Endothelial cell of umbilical vein (primary cell): ENCODE measurements around the gene C10orf143. TPM values are rescaled to one million over a fixed set of nuclear protein-coding genes. Genes with fewer than 3 reads are reported as not detected.

ENCODE experiments used
- BruUV-seq: library from RNA; stranded (reverse); fragments of 400-500 nt; replicated peaks from 2 replicates; lab custom pipeline; 2021; lab: Mats Ljungman, UMichigan
- CTCF ChIA-PET: fragments of 300-600, 350-600 bp; sonication (Branson Sonifier 250); formaldehyde crosslinking; loops from one replicate; lab custom pipeline; 2021; ENCODE audit warnings: antibody characterized with exemption, inconsistent platforms; lab: Charles Lee
- POLR2A ChIA-PET: fragments of 300-600, 350-600 bp; sonication (Branson Sonifier 250); formaldehyde crosslinking; loops from one replicate; lab custom pipeline; 2021; ENCODE audit warnings: antibody characterized with exemption, inconsistent platforms; lab: Charles Lee
- DNase-seq: peaks from one replicate; pipeline ENCODE4 v3.0.0-alpha.2; 2011; ENCODE audit warnings: low read depth, low spot score
- FAIRE-seq: peaks from 2 replicates; lab custom pipeline; 2011; peaks lifted over from hg19 to GRCh38; lab: Jason Lieb, UNC
- H2AFZ ChIP-seq: 2 replicates; pipeline ENCODE4 v1.6.0; 2012; ENCODE audit warnings: low read depth, low read length, control low read depth, inconsistent platforms
- H3K27ac ChIP-seq: 2 replicates; pipeline ENCODE4 v1.5.1; 2011; ENCODE audit warnings: low read depth, mild to moderate bottlenecking, control low read depth, low read length, moderate library complexity; ENCODE audit not compliant: insufficient read depth
- H3K27me3 ChIP-seq, 2 experiments: 2 replicates each; pipeline versions ENCODE4 v1.6.0 to v1.6.1; 2011; ENCODE audit warnings: low read length in 2 of 2, mixed read lengths in 1 of 2; ENCODE audit not compliant: control insufficient read depth in 2 of 2, insufficient read depth in 2 of 2
- H3K36me3 ChIP-seq, 2 experiments: 2 replicates in 1 of 2; 3 replicates in 1 of 2; pipeline ENCODE4 v1.5.1; 2011; ENCODE audit warnings: low read length in 2 of 2, mild to moderate bottlenecking in 1 of 2, moderate library complexity in 1 of 2; ENCODE audit not compliant: control insufficient read depth in 2 of 2, insufficient read depth in 2 of 2; ENCODE audit errors: extremely low read depth in 1 of 2
- H3K4me1 ChIP-seq: 3 replicates; pipeline ENCODE4 v1.5.1; 2011; ENCODE audit warnings: mild to moderate bottlenecking, low read length; ENCODE audit not compliant: control insufficient read depth, insufficient read depth; ENCODE audit errors: extremely low read depth
- H3K4me2 ChIP-seq: 2 replicates; pipeline ENCODE4 v1.6.1; 2011; ENCODE audit warnings: low read length, control low read depth, mixed read lengths; ENCODE audit not compliant: insufficient read depth
- H3K4me3 ChIP-seq, 3 experiments: fragments of 200-600 bp in 1 of 3; sonication (generic), shearing (Covaris generic) in 1 of 3; replicated peaks in 1 of 3; 2 replicates each; pipeline ENCODE4 v1.5.1; 2011 to 2016; ENCODE audit warnings: control low read depth in 3 of 3, low read length in 3 of 3, mild to moderate bottlenecking in 2 of 3, inconsistent platforms in 1 of 3, low read depth in 1 of 3, moderate library complexity in 1 of 3; ENCODE audit not compliant: insufficient read depth in 1 of 3
- H3K79me2 ChIP-seq: 2 replicates; pipeline ENCODE4 v1.6.0; 2012; ENCODE audit warnings: low read length, inconsistent platforms; ENCODE audit not compliant: control insufficient read depth, insufficient read depth
- H3K9ac ChIP-seq: replicated peaks from 2 replicates; pipeline ENCODE3; 2011; ENCODE audit warnings: low read length, control low read depth; ENCODE audit not compliant: insufficient read depth; ENCODE audit errors: extremely low read depth
- H3K9me1 ChIP-seq: replicated peaks from 3 replicates; pipeline ENCODE4 v1.6.0; 2011; ENCODE audit warnings: mild to moderate bottlenecking, low read length; ENCODE audit not compliant: control insufficient read depth, insufficient read depth; ENCODE audit errors: extremely low read depth
- H3K9me3 ChIP-seq: replicated peaks from 2 replicates; pipeline ENCODE4 v1.5.1; 2012; ENCODE audit warnings: low read length, inconsistent platforms; ENCODE audit not compliant: control insufficient read depth, insufficient read depth
- H4K20me1 ChIP-seq: replicated peaks from 2 replicates; pipeline ENCODE3; 2011; ENCODE audit warnings: mild to moderate bottlenecking, low read length; ENCODE audit not compliant: control insufficient read depth, insufficient read depth; ENCODE audit errors: extremely low read depth
- EZH2 ChIP-seq: IDR thresholded peaks from 2 replicates; pipeline ENCODE4 v1.6.1; 2012; ENCODE audit warnings: borderline replicate concordance, low read depth, mild to moderate bottlenecking, moderate library complexity, low read length, inconsistent platforms; ENCODE audit not compliant: severe bottlenecking
- FOS ChIP-seq: IDR thresholded peaks from 2 replicates; pipeline ENCODE4 v1.6.1; 2011; ENCODE audit warnings: mild to moderate bottlenecking, low read length, moderate library complexity, borderline replicate concordance; ENCODE audit not compliant: insufficient read depth
- GATA2 ChIP-seq: IDR thresholded peaks from 2 replicates; pipeline ENCODE4 v1.7.0; 2011; ENCODE audit warnings: low read depth, mild to moderate bottlenecking, moderate library complexity, mixed read lengths, low read length; ENCODE audit not compliant: insufficient read length, insufficient read depth
- JUN ChIP-seq: IDR thresholded peaks from 2 replicates; pipeline ENCODE4 v1.6.1; 2011; ENCODE audit warnings: borderline replicate concordance, low read depth; ENCODE audit not compliant: insufficient read length, insufficient read depth
- MYC ChIP-seq: IDR thresholded peaks from one replicate; pipeline ENCODE4 v1.6.1; 2011; ENCODE audit warnings: mild to moderate bottlenecking, low read depth, low read length
- POLR2A ChIP-seq: IDR thresholded peaks from 2 replicates; pipeline ENCODE4 v1.6.1; 2012; ENCODE audit warnings: low read depth, mild to moderate bottlenecking, control low read depth, low read length
- POLR2AphosphoS5 ChIP-seq: IDR thresholded peaks from 2 replicates; pipeline ENCODE4 v1.6.1; 2012; ENCODE audit warnings: low read depth, mild to moderate bottlenecking, control low read depth, low read length, moderate library complexity; ENCODE audit not compliant: insufficient read depth
- dilution Hi-C: fragments of 300-500 bp; cut with MboI; formaldehyde crosslinking; loops from one replicate; pipeline ENCODE4 v1.15.0; 2019; ENCODE audit warnings: low sequenced_read_pairs; ENCODE audit not compliant: extremely low pct_ligation_motif_present
- intact Hi-C: fragments of 100-400 bp; cut with micrococcal nuclease; formaldehyde crosslinking; loops from one replicate; pipeline ENCODE4 v1.10.0; 2022
- polyA plus RNA-seq, 4 experiments: library from polyadenylated mRNA; depleted of rRNA in 3 of 4; stranded (reverse) in 3 of 4; unstranded in 1 of 4; fragments of >200 nt; gene quantifications; 2 replicates each; pipeline versions ENCODE4 v1.2.1 to v1.2.3, GENCODE V29; 2011 to 2012; ENCODE audit warnings: missing spikeins in 1 of 4
- total RNA-seq: library from RNA; stranded (reverse); gene quantifications from 2 replicates; pipeline ENCODE4 v1.2.3, GENCODE V29; 2021
- TF ChIP-seq, protein P1 (sequence below), 2 donors: IDR thresholded peaks; 1 replicate in 1 of 2; 2 replicates in 1 of 2; pipeline ENCODE4 v1.5.1; 2011; ENCODE audit warnings: low read length in 2 of 2, mild to moderate bottlenecking in 2 of 2, moderate library complexity in 2 of 2, control low read depth in 1 of 2, inconsistent platforms in 1 of 2, low read depth in 1 of 2; ENCODE audit not compliant: insufficient read depth in 1 of 2; ENCODE audit errors: extremely low read depth in 1 of 2
- TF ChIP-seq, protein P2 (sequence below): IDR thresholded peaks from 2 replicates; pipeline ENCODE4 v1.6.1; 2011; ENCODE audit not compliant: insufficient read depth, insufficient read length

Gene C10orf143
- total and polyA plus RNA-seq, 2 donors (not counting 3 experiments of a cell fraction or from before 2014, with no cell fraction given): 0.26 to 0.44 TPM

DNA sequence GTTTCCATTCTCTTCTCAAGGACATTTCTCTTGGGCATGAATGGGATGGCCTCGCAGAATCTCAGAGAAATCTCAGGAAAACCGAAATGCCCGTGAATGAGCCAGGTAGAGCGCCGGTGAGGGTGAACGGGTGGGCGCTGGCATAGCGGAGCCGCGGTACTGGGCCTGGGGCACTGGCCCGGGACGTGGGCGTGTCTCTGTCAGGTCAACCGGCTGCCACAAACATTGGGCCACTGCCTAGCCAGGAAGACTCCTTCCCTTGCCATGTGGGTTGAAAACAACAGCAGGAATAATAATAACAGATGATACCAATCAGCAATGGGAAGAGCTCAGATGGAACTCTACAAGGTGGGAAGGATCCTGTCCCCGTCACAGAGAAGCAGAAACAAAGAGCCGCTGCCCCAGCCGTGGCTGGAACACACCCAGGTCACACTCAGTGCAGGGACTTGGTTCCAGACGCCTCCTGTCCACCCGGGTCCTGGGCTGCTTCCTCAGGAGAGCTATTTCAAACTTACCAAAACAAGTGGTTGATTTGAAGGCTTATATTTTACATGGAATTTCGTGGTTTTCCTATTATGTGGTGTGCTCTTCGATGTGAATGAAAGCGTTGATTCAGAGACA is 95.4 kb downstream of the C10orf143 start:
- Histone ChIP-seq H2AFZ (no peak overlapping the region), H3K4me1 (no peaks in the 10 kb centered on the region), H3K36me3 (no peaks in the 10 kb centered on the region), H4K20me1 (no peaks in the 10 kb centered on the region), H3K27ac (no peak overlapping the region), H3K4me2 (no peak overlapping the region), H3K9ac (no peak overlapping the region), H3K4me3 (no peak overlapping the region), H3K9me1 (no peaks in the 10 kb centered on the region), H3K79me2 (no peaks in the 10 kb centered on the region), H3K27me3 (no peaks in the 10 kb centered on the region), H3K9me3 (no peaks in the 10 kb centered on the region)
- dilution Hi-C loops (no loop called here), intact Hi-C loops (no loop called here)
- FAIRE-seq (no peak), DNase-seq (no peak)
- CTCF ChIA-PET: no interaction called here
- TF ChIP-seq, protein P1, sequence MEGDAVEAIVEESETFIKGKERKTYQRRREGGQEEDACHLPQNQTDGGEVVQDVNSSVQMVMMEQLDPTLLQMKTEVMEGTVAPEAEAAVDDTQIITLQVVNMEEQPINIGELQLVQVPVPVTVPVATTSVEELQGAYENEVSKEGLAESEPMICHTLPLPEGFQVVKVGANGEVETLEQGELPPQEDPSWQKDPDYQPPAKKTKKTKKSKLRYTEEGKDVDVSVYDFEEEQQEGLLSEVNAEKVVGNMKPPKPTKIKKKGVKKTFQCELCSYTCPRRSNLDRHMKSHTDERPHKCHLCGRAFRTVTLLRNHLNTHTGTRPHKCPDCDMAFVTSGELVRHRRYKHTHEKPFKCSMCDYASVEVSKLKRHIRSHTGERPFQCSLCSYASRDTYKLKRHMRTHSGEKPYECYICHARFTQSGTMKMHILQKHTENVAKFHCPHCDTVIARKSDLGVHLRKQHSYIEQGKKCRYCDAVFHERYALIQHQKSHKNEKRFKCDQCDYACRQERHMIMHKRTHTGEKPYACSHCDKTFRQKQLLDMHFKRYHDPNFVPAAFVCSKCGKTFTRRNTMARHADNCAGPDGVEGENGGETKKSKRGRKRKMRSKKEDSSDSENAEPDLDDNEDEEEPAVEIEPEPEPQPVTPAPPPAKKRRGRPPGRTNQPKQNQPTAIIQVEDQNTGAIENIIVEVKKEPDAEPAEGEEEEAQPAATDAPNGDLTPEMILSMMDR (IDR thresholded peaks at IDR 0.05; ENCODE audit: extremely low read depth in 1 of 2, insufficient read depth in 1 of 2, low read depth in 1 of 2, low read length in 2 of 2): no peak
- TF ChIP-seq FOS (no peak), EZH2 (no peak), GATA2 (no peak), MYC (no peak), JUN (no peak), POLR2A (no peak), POLR2AphosphoS5 (no peak)
- TF ChIP-seq, protein P2, sequence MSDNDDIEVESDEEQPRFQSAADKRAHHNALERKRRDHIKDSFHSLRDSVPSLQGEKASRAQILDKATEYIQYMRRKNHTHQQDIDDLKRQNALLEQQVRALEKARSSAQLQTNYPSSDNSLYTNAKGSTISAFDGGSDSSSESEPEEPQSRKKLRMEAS: no peak
- POLR2A ChIA-PET: no interaction called here
- BruUV-seq: no TSS peak
